ENCODE data around the gene CERT1.

CERT1 gene

GRCh38 chr5:75331095-75332090, 180.0 kb downstream of the CERT1 start:
- no peak for TF ChIP-seq ZFX (IDR thresholded peaks at IDR 0.05)
- peak; percentile 23; the same call in 1 of the 2 replicates for TF ChIP-seq CTCF (conservative IDR thresholded peaks at IDR 0.05)
- H3K27ac ChIP-seq = no peak overlapping the region

GRCh38 chr5:75330404-75330803, 181.0 kb downstream of the CERT1 start:
- TF ChIP-seq CTCF (conservative IDR thresholded peaks at IDR 0.05) (no peak), ZFX (IDR thresholded peaks at IDR 0.05) (no peak)
- H3K27ac ChIP-seq = no peak overlapping the region
